Measurements from ENCODE around the gene CCND1. TPM values are rescaled to one million over a fixed set of nuclear protein-coding genes. Genes with fewer than 3 reads are reported as not detected.

Gene CCND1
- total and polyA plus RNA-seq, 10 of the 15 experiments (the other 5 are each of a cell fraction or from before 2014, with no cell fraction given): 0.09 to 6.6 (median 0.59) TPM; not detected in 2

- H3K27ac ChIP-seq (ENCODE audit: control insufficient read depth, insufficient read depth): no peak overlapping the region
- intact Hi-C loops (cut with micrococcal nuclease; ENCODE audit: unreplicated experiment) (no loop called here), in situ Hi-C loops (cut with MboI) (no loop called here)
- H3K4me1 ChIP-seq (ENCODE audit: control insufficient read depth, insufficient read depth, low read length): no peaks in the 10 kb centered on the region
- ChIA-PET POLR2A (interaction anchor here (0.9 kb wide), 1 partner anchor 11 kb away, joined by 3 read pairs; no protein-coding TSS in a partner anchor), CTCF (no interaction called here), SMC1A (ENCODE audit: uncharacterized antibody, unreplicated experiment) (no interaction called here), RAD21 (ENCODE audit: unreplicated experiment) (no interaction called here)
- no peak overlapping the region for H3K9ac ChIP-seq (ENCODE audit: control insufficient read depth, insufficient read depth, low read length)
- BruUV-seq (replicated peaks): no TSS peak
- ATAC-seq: no peak
- TF ChIP-seq MEF2B (IDR thresholded peaks at IDR 0.05; ENCODE audit: partially characterized antibody, poor library complexity, severe bottlenecking) (no peak), MYB (IDR thresholded peaks at IDR 0.05; ENCODE audit: borderline replicate concordance, low read depth, low read length) (no peak), BCL11A (IDR thresholded peaks at IDR 0.05; ENCODE audit: low read depth, low read length) (no peak), E2F4 (IDR thresholded peaks at IDR 0.05; ENCODE audit: low read depth, low read length) (no peak), PKNOX1 (IDR thresholded peaks at IDR 0.05) (no peak), ZNF274 (IDR thresholded peaks at IDR 0.05; ENCODE audit: insufficient read depth, insufficient read length) (no peak), SUZ12 (IDR thresholded peaks at IDR 0.05; ENCODE audit: unreplicated experiment) (no peak), JUND (IDR thresholded peaks at IDR 0.05; ENCODE audit: low read depth, low read length) (no peak), CREM (IDR thresholded peaks at IDR 0.05; ENCODE audit: low read depth) (no peak), CEBPZ (IDR thresholded peaks at IDR 0.05; ENCODE audit: low read depth, low read length) (no peak), MYC (IDR thresholded peaks at IDR 0.05; ENCODE audit: insufficient read depth, insufficient read length, insufficient replicate concordance, low read length, severe bottlenecking) (no peak), EGR1 (IDR thresholded peaks at IDR 0.05; ENCODE audit: borderline replicate concordance in 1 of 2, low read depth in 2 of 2, low read length in 2 of 2) (no peak)
- no peaks in the 10 kb centered on the region; a peak in 4 of 4 replicates for H3K27me3 ChIP-seq (replicated peaks in 1 of 2; ENCODE audit: control insufficient read depth in 2 of 2, insufficient read depth in 2 of 2, low read length in 1 of 2)
- H4K20me1 ChIP-seq (ENCODE audit: control insufficient read depth, insufficient read depth): no peaks in the 10 kb centered on the region
- no peak for DNase-seq (ENCODE audit: low read depth, low spot score)
- no peak overlapping the region for H2AFZ ChIP-seq (ENCODE audit: control insufficient read depth, low read depth, low read length)
- no peak for FAIRE-seq
- H3K9me3 ChIP-seq (replicated peaks; ENCODE audit: control insufficient read depth, insufficient read depth, low read length): no peaks in the 10 kb centered on the region
- no peak overlapping the region for H3K4me2 ChIP-seq (ENCODE audit: control insufficient read depth, insufficient read depth)
- no peak overlapping the region for H3K4me3 ChIP-seq
- H3K79me2 ChIP-seq (ENCODE audit: control insufficient read depth, insufficient read depth, low read length): no peaks in the 10 kb centered on the region
- WGBS (ENCODE audit: insufficient coverage, insufficient replicate concordance, low lambda C conversion rate, missing lambda C conversion rate): 32% methylated on average over 6 of the region's 6 CpGs
- H3K36me3 ChIP-seq (ENCODE audit: control insufficient read depth in 2 of 2, insufficient read depth in 2 of 2, low read length in 1 of 2): no peaks in the 10 kb centered on the region
Measured at GRCh38 chr11:69600001-69600400, 41.0 kb upstream of the CCND1 start.
